Middle frontal gyrus (tissue), 1 donor: ENCODE results near the gene RYR1.
"Not testable (repeated sequence)": the region's sequence is repeated elsewhere in the genome, so short reads cannot be mapped to it uniquely, and the experiment has no call there.

Source experiments
- DNase-seq: peaks from one replicate; pipeline ENCODE4 v3.0.0-alpha.2; 2015; ENCODE audit warnings: low spot score; ENCODE audit errors: extremely low spot score

The RYR1 gene

DNA sequence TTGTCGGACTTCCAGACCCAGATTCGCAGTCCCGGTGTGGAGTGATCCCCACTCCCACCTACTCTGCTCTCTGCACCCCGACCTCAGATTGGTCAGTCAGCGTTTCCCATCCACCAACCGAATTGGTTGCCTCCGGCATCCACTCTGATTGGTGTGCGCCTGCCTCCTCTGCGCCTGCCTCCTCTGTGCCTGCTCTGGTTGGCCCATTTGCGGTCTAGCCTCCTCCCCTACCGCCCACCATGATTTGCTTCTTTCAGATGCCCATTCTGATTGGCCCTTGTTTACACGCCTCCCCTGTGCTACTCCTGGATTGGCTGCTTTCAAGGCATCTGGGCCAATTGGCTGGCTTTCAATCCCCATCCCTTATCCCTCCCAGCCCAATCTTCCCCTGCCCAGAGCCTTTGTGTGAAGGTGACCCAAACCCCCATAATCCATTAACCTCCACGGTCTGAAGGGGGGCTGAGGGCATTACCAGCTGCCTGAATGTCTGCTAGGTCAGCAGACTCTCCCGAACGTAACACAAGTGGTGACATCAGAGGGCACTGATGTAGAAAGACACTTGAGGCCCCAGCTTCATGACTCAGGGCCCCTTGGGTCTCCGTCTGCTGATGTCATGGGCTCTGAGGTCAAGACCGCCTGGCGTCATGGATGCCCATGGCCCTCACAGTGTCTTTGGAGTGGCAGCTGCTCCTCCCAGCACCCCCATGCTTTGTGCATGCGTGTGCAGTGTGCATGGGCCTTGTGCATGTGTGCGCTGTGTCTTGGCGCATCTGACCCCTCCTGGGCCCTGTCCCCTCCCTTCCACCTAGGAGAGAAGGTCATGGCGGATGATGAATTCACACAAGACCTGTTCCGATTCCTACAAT, 103.8 kb downstream of the RYR1 start:
- DNase-seq = no peak

DNA sequence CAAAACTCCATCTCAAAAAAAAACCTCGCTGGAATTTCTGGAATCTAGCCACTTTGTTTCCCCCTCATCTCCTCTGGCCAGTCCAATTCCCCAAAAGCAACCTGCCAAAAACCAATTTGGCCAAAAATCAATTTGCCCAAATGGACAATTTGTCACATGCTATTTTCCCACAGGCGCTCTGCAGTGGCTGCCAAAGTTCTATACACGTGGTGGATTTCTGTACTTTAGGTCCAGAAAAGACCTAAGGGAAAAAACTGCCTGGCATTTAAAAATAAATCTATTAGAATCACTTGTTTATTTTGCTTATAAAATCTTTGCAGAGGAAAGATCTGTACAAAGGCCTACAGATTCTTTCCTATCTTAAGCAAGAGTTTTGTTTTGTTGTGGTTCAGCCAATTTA, 104.9 kb downstream of the RYR1 start:
- DNase-seq = peak; percentile 64

DNA sequence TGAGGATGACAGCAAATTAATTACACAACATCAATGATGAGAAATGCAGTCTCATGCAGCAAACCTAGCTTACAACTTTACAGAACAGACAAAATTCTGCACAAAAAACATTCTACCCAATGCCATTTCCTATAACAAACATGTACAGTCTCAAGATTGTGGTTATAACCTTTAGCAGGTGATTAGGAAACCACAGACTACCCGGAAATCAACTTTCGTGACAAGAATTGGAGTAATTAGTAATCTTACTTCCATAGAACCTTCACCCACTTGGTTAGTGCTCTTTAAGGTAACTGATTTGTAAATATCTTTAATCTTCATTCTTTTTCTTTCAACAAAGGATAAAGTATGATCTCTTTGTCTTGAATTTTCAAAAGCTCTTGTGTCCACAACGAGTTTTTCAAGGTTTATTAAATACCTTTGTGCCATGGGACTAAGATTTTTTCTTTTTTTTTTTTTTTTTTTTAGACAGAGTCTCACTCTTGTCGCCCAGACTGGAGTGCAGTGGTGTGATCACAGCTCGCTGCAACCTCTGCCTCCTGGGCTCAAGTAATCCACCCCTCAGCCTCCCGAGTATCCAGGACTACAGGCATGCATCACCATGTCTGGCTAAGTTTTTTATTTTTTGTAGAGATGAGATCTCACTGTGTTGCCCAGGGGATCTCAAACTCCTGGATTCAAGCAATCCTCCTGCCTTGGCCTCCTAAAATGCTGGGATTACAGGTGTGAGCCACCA, 105.5 kb downstream of the RYR1 start:
- DNase-seq = no peak

DNA sequence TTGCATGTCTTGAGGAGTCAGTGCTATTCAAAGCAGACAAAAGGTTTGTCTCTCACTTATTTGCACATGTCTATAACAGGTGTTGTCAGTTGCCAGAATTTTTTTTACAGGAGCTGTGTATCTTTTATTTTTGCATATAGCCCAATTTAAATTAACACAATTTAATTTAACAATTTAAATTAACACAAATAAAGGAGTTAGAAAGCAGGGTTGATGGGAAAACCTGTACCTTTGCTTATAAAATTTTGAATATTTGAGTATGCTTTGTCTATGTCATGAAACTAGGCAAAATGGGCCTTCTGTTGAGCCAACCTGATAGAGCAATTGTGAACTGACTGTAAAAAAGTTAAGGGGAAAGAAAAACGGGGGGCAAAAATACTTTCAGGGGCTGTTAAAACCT, 106.3 kb downstream of the RYR1 start:
- DNase-seq = no peak

DNA sequence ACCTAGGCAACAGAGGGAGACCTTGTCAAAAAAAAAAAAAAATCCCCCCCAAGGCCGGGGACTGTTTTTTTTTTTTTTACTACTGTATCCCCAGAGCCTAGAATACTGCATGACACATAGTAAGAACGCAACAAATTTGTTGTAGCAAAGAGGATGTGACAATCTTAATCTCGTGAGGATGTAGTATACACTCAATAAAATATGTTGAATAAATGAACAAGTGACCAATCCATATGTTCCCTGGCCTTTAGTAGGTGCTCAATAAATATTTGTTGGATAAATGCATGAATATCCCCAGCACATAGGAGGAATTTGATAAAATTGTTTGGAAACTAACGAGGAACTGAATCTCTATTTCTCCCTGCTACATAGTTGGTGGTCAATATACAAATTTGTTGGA, 108.5 kb downstream of the RYR1 start:
- no peak for DNase-seq

DNA sequence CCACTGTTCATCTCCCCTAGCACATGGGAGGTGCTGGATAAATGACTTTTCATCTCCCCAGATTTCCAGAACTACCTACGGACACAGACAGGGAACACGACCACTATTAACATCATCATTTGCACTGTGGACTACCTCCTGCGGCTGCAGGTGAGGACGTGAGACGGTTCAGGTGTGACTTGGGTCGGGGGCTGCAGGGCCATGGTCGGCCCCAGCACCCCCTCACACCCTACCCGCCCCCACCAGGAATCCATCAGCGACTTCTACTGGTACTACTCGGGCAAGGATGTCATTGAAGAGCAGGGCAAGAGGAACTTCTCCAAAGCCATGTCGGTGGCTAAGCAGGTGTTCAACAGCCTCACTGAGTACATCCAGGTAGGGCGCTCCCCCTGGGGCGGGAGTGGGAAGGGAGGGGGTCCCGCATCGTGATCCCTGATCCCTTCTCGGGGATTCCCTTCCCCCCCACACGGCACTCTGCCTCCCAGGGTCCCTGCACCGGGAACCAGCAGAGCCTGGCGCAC, 109.9 kb downstream of the RYR1 start:
- no peak for DNase-seq

DNA sequence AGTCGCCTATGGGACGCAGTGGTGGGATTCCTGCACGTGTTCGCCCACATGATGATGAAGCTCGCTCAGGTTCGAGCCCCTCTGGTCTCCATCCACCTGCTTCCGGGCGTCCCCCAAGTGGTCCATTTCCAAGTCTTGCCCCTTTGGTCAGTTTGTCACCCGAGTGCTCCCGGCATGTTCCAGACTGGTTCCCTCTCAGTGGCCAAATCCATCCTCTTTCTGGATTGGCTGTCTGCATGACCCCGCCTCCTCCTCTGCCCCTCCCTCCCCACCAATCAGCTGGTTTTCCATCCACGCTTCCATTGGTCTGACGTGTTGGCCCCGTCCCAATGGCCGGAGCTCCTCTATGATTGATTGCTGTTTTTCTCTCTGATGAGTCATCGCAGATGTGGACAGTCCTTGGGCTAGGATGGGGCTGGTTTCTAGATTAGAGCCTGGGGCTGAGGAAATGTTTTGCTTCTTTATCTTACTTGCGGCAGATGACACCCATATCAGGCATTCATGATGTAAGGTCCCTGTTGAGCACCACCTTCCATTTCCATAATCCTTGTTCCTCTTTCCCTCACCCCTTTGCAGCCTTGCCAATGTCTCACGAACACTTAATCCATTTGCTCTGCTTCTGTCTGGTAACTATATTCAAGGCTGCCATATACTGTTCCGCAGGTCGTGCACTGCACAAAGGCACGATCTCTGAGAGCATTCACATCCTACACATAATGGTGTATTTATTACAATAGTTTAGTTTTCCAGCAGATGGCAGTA, 110.5 kb downstream of the RYR1 start:
- DNase-seq = peak; percentile 69

DNA sequence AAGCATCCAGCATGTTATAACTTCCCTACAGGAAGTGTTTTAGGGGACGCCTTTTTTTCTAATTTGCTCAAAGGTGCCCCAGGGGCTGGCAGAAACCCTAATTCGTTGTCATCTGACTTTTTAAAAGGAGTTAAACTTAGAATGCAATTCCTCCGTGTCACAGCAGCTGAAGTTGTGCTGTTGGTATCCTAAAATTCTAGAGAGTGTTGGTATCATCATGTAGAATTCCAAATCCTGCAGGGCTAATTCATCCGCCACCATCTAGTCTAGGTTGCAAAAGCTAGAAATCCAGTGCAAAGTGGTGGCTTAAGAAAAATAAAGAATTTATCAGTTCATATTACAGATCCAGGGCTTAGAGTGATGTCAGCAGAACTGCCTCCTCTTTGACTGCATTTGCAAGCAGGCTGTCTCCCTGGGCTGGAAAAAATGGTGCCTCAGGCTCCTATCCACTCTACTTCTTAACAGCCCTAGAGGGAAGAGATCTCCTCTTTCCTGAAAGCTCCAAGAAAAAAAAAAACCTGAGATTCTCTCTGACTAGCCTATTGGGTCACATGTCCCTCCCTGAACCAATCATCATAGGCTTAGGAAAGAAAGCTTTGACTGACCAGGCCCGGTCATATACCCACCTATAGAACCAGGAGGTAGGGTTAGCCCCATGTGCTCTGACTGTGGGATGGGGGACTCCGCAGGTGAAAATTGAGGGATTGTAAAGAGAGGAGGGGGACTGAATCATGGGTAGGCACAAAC, 111.3 kb downstream of the RYR1 start:
- DNase-seq = no peak

DNA sequence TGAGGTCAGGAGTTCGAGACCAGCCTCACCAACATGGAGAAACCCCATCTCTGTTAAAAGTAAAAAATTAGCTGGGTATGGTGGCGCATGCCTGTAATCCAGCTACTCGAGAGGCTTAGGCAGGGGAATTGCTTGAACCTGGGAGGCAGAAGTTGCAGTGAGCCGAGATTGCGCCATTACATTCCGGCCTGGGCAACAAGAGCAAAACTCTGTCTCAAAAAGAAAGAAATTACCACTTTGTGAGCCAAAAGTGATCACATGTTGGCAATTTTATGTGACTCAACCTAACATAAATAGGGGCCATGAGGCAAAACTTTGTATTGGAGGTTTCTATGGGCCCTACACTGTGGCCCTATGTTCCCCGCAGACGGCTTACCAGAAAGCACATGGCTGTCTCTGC, 112.1 kb downstream of the RYR1 start:
- DNase-seq = no peak

DNA sequence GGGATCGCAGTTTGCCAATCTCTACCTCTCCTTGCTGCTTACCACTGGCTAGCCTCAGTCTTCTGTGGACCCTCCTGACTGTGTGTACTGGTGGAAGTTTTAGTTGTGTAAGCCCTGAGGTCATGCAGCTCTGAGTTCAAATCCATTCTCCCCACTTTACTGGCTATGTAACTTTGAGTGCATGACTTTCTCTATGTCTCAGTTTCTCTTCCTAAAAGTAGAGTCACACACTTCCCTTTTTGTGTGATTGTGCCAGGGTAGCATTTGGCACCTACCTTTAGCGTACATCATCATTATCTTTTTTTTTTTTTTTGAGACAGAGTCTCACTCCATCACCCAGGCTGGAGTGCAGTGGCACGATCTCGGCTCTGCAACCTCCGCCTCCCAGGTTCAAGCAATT, 113.9 kb downstream of the RYR1 start:
- no peak for DNase-seq

DNA sequence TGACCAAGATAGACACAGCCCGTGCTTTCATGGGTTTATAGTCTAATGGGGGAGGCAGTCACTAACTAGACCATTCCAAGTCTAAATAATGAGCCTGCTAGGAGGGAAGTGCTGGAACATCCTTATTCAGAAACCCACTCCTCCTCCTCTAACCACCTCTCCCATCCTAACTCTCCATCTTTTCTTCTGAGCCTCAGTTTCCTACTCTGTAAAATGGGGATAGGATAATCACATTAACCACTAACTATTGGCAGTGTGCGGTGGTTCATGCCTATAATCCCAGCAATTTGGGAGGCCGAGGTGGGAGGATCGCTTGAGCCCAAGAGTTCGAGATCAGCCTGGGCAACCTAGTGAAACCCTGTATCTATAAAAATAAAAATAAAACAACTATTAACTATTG, 115.6 kb downstream of the RYR1 start:
- no peak for DNase-seq

DNA sequence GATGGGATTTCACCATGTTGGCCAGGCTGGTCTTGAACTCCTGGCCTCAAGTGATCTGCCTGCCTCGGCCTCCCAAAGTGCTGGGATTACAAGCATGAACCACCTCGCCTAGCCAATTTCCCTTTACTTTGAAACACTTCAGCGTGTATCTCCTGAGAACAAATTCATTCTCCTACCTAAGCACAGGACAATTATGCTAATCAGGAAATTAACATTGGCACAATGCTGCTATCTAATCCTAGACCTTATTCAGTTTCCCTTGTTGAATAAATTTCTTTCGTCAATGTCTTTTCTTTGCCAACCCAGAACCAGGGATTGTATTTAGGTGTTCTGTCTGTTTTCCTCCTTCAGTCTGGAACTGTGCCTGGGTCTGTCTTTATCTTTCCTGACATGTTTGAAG, 116.5 kb downstream of the RYR1 start:
- no peak for DNase-seq

DNA sequence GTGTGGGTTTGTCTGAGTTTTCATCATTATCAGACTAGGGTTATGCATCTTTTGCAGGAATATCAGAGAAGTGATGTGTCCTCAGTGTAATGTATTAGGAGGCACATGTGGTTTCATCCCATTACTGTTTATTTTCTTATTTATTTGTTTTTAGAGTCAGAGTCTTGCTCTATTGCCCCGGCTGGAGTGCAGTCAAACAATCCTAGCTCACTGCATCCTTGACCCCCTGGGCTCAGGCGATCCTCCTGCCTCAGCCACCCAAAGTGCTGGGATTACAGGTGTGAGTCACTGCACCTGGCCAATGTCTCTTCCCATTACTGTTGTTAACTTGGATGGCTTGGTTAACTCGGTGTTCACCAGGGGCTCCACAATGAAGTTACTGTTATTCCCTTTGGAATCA, 116.9 kb downstream of the RYR1 start:
- DNase-seq = no peak

DNA sequence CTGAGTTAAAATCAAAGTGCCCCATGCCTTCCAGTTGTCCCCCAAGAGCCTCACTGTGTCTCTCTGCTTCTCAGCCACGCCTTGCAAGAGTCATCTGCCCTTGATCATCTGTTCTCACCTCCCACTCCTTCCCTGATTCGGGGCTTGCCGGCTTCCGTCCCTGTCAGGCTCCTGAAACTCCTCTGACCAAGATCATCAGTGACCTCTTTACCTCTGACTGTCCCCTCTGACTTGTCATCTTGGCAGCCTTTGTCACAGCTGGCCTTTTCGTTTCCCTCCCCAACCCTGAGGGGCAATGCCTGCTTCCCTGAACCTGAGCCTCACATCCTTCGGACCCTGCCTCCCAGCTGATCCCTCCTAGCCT, 117.9 kb downstream of the RYR1 start:
- DNase-seq = no peak

DNA sequence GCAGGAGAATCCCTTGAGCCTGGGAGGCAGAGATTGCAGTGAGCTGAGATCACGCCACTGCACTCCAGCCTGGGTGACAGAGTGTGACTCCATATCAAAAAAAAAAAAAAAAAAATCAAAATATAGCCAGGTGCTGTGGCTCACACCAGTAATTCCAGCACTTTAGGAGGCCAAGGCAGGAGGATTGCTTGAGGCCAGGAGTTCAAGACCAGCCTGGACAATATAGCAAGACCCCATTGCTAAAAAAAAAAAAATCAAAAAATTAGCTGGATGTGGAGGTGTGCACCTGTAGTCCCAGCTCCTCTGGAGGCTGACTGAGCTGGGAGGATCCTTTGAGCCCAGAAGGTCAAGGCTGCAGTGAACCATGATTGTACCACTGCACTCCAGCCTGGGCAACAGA, 119.7 kb downstream of the RYR1 start:
- DNase-seq = not testable (repeated sequence)

DNA sequence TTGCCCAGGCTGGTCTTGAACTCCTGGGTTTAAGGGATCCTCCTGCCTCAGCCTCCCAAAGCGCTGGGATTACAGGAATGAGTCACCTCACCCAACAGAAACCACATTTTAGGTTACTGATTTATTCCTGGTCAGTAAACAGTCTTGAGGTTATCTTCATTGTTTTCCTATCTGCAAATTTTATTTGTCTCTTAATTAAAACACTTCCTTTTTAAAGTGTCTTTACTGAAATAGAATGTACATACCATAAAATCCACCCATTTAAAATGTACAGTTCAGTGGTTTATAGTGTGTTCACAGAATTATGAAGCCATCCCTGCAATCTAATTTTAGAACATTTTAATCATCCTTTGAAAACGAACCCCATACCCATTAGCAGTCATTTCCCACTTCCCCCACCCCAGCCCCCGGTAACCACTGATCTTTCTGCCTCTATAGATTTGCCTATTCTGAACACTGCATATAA, 121.2 kb downstream of the RYR1 start:
- DNase-seq = no peak

DNA sequence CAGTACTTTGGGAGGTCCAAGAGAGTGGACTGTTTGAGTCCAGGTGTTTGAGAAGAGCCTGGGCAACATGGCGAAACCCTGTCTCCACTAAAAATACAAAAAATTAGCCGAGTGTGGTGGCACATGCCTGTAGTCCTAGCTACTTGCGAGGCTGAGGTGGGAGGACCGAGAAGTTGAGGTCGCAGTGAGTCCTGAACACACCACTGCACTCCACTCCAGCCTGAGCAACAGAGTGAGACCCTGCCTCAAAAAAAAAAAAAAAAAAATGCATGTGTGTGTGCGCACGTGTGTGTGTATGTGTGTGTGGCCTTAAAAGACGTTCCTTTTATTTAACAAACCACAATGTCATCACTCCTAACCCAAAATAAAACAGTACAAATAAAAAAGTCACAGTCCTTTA, 121.7 kb downstream of the RYR1 start:
- DNase-seq = no peak

DNA sequence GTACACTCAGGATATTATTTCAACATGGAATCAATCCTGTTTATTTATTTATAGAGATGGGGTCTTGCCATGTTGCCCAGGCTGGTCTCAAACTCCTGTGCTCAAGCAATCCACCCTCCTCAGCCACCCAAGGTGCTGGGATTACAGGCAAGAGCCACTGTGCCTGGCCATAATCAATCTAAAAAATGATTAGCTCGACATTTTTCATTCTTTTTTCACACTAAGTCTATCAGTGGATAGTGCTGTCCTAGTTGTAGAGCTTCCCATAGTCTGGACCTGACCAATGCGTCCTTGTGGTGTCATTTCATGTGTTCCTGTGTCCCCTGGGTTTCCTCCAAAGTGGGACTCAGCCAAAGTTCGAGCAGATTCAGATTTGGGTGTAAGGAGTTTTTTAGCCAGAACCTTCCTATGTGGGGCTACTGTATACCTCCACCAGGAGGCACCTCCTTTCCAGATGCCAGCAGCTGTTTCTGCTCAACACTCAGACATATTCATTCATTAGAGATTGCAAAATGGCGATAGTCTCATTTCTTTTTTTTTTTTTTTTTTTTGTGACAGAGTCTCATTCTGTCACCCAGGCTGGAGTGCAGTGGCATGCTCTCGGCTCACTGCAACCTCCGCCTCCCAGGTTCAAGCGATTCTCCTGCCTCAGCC, 123.2 kb downstream of the RYR1 start:
- DNase-seq = no peak

DNA sequence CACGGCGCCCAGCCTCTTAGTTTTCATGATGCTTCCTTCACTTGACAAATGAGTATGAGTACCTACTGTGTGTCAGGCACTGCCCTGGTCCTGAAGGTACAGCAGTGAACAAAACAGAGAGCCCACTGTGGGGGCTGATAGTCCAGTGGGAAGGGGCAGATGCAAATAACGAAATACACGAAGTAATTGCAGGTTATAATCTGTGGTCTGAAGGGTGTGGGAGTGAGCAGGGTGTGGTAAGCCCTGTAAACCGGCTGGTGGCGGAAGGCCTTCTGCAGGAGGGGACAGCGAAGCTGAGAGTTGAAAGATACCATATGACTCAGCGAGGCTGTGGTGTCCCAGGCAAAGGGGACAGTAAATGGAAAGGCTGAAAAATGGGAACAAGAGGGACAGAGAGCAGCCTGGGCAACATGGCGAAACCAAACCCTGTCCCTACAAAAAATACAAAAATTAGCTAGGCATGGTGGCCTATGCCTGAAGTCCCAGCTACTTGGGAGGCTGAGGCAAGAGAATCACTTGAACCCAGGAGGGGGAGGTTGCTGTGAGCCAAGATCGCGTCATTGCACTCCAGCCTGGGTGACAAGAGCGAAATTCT, 123.8 kb downstream of the RYR1 start:
- no peak for DNase-seq

DNA sequence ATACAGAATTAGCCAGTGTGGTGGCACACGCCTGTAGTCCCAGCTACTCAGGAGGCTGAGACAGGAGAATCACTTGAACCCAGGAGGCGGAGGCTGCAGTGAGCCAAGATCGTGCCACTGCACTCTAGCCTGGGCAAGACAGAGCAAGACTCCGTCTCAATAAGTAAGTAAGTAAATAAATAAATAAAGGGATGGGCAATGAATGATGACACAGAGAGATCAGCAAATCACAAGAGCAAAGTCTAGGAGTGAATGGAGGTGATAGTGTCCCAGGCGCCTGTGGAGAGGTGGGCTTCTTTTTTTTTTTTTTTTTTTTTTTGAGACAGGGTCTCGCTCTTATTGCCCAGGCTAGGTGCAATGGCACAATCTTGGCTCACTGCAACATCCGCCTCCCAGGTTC, 125.4 kb downstream of the RYR1 start:
- not testable (repeated sequence) for DNase-seq
